NCI-H2171 treated with DMSO at 0.1 percent for 48 hours (cell line): ENCODE data around the gene PCDHA1.

ENCODE experiments used
- DNase-seq: peaks from one replicate; lab custom pipeline; 2025; lab: John Stamatoyannopoulos, UW

Gene PCDHA1

DNA sequence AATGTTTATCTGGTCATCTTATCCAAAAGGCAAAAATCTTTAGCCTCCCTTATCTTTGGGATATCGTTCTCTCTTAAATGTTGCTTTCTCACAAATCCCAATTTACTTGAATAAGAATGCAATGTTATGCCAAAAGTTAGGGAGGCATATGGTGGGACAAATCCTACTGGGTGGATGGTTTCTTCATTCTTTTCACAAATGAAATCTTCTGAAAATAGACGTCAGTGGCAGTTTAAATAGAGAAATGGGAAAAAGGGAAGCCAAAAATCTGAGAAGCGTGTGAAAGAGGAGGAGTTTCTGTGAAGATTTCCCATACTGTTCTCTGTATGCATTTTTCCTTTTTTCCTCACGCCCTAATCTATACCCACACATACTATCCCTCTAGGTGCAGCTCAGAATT, 137.7 kb downstream of the PCDHA1 start:
- DNase-seq, result no peak

DNA sequence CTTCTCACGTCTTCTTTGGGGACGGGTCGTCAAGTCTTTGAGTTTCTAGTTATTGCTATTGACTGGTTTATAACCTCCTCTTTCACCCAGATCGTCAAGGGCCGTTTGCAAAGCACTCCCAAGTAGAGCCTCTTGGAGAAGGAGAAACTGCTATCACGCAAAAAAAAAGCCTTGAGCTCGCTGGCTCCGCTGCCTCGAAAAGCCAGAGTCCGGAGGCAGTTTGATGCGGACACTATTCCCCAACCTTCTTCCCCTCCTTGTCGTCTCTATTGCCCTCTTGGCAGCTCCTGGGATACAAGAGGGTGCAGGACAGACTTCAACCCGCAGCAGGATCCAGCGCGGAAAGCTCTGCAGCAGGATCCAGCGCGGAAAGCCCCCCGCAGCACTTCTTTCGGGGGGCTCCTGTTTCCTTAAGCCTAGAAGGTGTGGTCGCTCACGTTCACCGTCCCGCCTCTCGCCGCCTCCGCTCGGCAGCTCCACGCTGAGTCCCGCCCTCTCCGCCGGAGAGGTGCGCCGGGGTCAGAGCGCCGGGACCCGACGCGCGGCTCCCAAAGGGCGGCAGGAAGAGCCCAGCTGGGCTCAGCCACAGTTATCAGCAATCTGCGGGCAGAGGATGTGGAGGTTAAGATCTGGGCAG, 140.0 kb downstream of the PCDHA1 start, which contains the start of gene PCDHAC1:
TSS of gene PCDHAC1 (plus strand) at position 494 of the 637 bp plus-strand sequence. CDS start 594 bp downstream, outside the sequence.
- peak; percentile 26 for DNase-seq

DNA sequence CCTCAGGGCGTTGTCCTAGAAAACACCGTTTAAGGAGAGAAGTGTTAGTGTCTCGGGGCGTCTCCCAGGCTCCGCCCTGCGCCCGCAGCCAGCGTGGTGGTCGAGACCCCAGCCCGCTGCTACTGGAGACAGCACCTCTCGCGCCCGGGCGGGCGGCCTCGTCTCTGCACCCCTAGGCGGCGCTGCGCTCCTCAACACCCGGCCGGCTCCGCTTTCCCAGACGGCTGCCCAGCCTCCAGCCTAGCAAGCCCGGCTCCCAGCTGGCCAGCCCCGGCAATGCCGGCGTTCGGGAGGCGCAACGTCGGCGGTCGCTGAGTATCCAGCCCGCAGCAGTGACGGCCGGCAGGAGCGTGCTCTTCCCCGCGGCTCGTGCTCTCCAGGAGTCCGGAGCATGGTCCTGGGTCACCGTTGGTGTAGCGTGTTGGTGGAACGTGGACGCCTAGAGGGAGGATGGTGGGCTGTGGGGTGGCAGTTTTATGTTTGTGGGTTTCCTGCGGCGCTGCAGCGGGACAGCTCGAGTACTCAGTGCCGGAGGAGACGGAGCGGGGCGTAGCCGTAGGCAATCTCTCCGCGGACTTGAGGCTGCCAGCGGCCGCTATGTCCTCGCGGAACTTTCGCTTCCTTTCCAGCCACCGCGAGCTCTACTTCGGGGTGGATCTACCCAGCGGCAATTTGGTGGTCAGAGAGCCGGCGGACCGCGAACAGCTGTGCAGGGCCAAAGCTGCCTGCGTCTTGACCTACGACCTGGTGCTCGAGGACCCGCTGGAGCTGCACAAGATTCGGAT, 140.7 kb downstream of the PCDHA1 start:
- peak; percentile 73 for DNase-seq

DNA sequence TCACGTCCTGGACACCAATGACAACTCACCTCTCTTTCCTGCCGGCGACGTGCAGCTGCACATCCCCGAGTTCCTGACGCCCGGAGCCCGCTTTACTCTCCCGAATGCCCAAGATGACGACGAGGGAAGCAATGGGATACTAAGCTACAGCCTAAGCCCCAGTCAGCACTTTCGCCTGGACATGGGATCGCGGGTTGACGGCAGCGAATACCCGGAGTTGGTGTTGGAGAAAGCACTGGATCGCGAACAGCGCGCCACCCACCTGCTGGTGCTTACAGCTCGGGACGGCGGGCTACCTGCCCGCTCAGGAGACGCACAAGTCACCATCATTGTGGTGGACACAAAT, 141.3 kb downstream of the PCDHA1 start:
- no peak for DNase-seq

DNA sequence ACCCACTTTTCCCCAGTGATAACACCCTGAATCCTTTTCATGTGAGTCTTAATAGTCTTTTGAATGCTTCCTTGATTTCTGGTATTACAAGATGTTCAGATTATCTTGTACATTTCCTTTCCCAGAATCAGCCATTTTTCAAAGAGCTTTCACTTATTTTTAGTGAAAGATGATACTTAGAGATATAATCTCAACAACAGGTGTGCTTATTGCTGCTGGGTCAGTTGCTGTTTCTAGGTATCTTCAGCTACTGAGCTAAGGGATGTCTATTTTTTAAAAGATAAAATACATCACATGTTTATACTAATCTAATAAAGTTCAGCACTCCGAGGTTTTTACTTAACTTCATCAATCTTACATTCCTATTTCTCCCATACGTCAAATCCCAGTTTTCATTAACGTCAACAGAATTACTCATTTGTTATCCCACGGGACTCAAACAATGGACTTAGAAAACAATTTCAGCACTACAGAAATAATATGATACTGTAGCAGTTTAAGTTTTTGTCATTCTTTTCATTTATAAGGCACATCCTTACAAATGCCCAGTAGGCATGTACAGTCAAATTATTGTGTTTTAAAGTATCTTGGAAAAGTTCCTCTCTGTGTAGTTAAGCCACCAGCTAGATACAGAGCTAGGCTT, 149.1 kb downstream of the PCDHA1 start:
- DNase-seq, result no peak

DNA sequence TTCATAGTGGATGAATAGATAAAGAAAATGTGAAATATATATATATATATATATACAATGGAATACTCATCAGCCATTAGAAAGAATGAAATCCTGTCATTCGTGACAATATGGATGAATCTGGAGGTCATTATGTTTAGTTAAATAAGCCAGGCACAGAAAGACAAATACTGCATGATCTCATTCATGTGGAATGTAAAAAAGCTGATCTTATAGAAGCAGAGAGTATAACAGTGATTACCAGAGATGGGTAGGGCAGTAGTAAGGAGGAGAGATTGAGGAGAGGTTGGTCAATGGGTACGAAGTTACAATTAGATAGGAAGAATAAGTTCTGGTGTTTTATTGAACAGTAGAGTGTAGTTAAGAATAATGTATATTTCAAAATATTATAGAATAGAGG, 160.6 kb downstream of the PCDHA1 start:
- no peak for DNase-seq

DNA sequence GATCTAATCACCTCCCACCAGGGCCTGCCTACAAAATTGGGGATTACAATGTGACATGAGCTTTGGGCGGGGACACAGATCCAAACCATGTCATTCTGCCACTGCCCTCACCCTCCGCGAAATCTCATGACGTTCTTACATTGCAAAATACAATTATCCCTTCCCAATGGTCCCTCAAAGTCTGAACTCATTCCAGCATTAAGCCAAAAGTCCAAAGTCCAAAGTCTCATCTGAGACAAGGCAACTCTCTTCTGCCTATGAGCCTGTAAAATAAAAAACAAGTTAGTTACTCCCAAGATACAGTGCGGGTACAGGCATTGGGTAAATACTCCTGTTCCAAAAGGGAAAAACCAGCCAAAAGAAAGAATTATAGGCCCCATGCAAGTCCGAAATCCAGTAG, 165.7 kb downstream of the PCDHA1 start:
- DNase-seq, result no peak

DNA sequence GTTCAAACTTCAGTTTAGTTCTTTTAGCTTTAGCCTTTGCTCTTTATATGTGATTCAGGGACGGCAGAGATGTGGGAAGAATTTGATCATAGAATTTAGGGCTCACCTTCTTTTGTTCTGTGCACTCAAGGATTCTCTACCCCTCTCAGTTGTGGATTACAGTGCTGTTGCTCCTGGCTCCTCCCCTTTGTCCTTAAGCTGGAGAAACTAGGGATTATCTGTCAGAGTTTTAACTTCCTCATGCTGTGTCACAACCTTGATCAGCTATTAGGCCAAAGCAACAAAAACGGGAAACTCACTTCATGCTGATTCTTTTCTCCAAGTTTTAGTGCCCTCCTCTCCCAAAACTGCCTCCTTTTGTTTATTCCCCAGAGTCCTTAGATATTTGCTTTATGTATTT, 167.3 kb downstream of the PCDHA1 start:
- no peak for DNase-seq

DNA sequence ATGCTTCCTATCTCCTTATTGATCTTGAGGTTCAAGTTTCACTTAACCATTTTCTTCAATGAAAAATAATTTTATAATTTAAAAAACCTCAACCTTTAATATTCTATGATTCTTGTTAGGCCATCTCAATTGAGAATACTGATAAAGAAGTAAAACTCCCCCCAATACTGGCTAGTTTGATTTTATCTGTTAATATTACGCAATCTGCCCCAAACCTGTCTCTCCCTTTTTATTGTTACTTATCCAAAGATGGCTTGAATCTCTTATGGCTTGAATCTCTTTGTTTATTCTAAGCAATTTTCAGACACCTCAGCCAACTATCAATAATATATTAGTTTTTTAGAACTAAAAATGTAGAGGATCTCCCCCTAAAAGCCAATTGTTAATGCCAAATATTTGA, 176.2 kb downstream of the PCDHA1 start:
- no peak for DNase-seq

DNA sequence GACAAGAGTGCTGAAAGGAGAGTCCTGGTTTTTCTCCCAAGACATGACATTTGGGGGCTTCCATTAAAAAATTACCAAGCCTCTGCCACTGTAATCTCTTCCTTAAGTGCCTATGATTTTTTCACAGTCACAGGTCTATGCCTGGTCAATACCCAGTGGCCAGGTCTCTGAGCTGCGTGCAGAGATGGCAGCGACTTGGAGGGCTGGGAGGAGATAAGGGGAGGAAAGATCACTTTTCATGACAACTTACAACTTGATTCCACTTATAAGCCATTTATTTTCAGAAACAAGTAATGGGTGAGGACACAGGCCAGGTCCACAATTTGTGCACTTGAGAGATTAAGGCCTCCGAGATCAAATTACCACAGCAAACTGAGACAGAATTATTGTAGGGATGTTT, 178.4 kb downstream of the PCDHA1 start:
- DNase-seq, result no peak

DNA sequence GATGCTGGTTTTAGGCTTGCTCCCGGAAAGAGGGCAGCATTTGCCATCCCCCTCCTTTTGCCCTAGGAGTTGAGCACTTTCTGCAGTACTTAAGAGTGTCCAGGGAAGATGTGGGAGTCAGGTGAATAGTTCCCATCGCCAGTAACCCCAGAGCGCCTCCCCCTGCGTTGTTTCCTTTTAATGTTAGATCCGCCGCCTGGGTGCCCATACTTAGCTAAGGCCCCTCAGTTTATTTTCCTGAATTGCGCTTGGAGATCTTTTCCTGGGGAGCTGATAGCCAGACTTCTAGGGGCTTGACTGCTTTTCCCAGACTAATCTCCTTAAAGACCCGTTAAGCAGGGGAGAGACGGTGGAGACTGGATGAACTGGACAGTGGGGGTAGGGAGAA, 180.0 kb downstream of the PCDHA1 start:
- peak; percentile 14 for DNase-seq

DNA sequence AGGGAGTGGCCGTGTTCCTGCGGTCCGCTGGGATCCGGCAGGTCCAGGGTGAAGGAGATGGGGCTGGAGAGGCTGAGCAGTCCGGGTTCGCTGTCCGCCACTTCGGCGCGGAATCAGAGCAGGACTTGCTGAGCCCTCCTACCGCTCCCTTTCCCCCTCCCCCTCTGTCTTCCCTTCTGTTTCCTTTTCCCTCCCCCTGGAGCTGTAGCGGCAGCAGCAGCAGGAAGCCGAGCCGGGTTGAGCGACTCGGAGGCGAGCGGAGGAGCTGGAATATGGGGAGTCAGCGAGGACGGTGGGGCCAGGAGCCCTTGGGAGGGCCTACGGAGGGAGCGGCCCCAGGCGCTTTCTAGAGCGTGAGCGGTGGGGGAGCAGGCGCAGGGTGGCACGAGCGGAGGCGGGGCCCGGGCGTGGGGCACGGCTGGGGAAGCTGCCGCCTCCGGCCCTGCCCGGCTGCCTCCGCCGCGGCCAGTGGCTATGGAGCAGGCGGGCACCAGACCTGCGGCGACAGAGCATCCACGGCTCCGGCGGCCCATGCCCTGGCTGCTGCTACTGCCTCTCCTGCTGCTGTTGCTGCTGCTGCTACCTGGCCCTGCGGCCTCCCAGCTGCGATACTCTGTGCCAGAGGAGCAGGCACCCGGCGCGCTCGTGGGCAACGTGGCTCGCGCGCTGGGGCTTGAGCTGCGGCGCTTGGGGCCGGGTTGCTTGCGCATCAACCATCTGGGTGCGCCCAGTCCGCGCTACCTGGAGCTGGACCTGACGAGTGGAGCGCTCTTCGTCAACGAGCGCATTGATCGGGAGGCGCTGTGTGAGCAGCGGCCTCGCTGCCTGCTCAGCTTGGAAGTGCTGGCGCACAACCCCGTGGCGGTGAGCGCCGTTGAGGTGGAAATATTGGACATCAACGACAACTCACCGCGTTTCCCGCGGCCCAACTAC, 180.6 kb downstream of the PCDHA1 start, which contains the start of gene PCDHAC2:
TSS of gene PCDHAC2 (plus strand) at position 184 of the 933 bp plus-strand sequence. CDS start at position 475, 291 bp downstream.
- peak; percentile 57 for DNase-seq

DNA sequence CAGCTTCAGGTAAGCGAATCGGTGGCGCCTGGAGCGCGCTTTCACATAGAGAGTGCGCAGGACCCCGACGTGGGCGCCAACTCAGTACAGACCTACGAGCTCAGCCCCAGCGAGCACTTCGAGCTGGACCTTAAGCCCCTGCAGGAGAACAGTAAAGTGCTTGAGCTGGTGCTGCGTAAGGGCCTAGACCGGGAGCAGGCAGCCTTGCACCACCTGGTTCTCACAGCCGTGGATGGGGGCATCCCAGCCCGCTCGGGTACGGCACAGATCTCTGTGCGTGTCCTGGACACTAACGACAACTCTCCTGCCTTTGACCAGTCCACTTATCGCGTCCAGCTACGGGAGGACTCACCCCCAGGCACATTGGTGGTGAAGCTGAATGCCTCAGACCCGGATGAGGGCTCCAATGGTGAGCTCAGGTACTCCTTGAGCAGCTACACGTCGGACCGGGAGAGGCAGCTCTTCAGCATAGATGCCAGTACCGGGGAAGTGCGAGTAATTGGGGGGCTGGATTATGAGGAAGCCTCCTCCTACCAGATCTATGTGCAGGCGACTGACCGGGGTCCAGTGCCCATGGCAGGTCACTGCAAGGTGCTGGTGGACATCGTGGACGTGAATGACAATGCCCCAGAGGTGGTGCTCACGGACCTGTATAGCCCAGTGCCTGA, 181.4 kb downstream of the PCDHA1 start:
- DNase-seq, result no peak

DNA sequence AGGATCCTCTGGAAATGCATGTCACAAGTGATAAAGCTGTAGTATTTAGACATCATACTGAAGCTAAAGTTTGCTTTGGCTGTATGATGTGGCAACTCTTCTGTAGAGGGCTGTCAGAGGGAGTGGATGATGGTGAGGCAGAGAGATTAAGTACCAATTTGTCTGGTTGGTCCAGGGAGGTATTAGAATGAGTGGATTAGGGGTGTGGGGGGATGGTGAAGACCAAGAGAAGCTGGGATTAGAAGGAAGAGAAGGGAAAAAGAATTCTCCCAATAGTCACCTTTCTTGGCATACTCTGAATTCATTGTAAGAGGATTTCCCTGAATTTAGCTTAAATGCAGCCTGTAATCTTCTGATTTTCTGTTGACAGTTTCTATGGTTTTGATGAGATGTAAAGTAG, 183.9 kb downstream of the PCDHA1 start:
- DNase-seq, result no peak

DNA sequence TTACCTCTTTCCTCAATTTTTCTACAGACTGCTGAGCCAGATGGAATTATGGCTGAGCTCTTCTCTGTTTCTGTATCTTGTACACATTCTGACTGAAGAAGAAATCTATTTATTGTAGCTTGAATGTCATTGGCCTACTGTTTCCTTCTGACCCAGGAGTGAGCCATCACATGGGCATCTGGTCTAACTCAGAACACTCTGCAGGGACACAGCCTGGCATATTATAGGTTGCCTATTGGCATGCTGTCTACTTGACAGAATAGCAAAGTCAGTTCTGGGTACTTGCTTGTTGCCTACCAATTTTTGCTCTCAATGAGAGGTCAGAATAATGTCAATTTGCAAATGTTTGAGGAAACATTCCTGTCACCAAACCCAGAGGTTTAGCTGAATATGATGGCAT, 187.6 kb downstream of the PCDHA1 start:
- no peak for DNase-seq

DNA sequence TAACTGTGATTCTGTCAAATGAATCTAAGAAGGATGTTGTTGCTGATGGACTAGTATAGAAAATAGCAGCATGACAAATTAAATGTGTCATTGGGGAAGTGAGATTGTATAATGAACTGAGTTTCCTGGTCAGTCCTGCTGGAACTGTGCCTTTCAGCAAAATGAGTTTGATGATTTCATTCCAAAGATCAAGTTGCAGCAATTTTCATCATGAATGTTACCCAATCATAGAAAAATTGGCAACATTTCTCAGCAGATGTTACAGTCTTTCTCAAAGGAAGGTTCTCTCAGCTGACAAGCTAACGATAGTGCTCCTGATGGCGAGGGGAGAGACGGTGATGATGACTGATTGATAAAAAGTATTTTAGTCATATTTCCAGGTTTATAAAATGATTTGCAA, 191.1 kb downstream of the PCDHA1 start:
- DNase-seq, result peak; percentile 16

DNA sequence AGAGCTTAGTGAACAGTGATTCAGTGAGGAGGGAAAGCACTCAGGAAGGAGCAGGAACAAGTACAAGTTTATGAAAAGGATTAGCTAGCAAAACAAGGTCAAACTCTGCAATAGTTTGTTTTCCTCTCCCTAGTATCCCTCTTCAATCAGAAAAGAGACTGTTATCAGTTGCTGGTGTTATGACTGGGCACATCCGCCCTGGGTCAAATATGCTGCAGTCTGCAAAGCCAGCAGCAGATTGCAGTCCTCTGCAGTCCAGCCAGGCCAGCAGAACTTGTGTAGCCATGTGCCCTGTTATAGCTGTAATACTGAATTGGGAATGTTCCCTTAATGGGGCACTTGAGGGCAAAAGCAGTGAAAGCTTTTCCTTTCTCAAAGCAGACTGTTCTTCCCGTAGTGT, 192.3 kb downstream of the PCDHA1 start:
- DNase-seq, result no peak

DNA sequence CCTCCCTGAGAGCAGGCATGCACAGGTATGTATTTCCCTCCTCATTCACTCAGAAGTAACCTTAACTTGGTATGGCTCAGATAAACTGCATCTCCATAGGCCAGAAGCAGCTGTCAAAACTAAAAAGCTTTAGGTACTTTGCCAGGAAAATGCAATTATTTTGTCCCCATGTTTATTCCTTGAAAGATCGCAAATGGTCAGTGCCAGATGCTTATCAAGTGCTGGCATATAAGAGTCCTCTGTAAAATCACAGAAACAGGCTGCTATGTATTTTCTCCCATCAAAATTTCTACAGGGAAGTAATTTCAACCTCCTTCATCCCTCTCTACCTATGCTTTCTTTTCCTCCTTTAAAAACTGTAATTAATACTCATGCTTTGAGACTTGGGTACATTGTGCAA, 193.0 kb downstream of the PCDHA1 start:
- DNase-seq, result no peak

DNA sequence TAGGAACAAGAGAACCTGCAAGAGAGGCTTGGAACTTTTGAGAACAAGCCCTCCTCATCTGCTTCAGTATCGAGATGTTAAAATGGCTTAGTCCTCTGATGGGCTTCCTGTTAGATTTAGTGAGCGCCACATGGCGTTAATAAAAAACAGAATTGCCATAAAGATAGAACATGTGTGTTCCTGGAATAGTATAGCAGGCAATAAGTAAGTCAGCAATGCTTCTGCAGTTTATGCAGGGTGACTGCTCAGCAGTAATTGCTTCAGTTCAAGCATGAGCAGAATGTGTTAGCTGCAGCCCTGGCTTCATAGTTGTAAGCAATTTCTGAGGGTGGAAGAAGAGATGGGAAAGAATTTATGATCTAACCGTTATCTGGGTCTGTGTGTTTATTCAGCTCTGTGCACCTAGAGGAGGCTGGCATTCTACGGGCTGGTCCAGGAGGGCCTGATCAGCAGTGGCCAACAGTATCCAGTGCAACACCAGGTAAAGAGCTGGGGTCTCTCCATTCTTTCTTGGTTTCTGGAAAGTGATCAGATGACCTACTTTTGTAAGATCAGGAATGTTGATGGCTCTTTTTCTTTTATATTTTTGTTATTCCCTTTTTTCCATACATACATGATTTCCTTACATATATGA, 196.3 kb downstream of the PCDHA1 start:
- DNase-seq, result no peak

DNA sequence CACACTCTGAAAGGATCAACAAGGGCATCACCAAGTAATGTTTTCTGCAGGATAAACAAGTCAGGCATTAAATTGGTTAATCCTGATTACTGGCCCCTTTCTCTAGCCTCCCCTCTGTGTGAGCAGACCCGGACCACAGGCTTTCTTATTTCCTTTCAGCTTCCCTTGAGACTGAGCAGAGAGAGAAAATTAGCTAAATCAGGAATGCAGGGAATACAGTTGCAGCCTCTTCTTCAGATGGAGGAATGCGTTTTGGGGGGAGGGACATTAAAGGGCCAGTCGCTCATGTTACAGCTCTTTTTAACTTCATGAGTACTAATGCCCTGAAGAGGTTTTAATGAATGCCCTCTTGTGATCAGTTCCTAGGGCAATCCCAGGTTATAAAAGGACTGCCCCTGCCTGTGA, 200.2 kb downstream of the PCDHA1 start:
- DNase-seq, result no peak

DNA sequence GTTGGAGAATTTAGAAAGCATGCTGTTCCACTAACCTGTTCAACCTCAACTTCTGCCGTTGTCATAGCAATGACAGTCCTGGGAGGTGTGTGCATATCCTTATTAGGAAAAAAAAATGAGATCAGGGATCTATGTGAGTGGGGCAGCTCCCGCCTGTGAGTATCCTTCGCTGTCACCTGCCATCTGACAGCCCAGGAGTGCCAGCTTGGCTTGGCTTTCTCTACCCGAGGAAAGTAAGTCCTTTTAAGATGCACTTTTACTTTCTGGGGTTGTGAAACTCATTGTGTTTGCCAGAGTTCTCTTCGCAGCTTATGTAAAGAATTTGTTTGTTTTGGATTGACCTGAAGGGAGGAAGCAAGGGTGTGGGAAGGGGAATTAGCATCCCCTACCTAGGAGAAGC, 202.2 kb downstream of the PCDHA1 start:
- no peak for DNase-seq
